DMS53 treated with DMSO at 0.1 percent for 48 hours (cell line): ENCODE measurements around the gene MEX3D.

Experiments used
- DNase-seq: peaks from one replicate; lab custom pipeline; 2025; ENCODE audit not compliant: unreplicated experiment; lab: John Stamatoyannopoulos, UW

The MEX3D gene

DNA sequence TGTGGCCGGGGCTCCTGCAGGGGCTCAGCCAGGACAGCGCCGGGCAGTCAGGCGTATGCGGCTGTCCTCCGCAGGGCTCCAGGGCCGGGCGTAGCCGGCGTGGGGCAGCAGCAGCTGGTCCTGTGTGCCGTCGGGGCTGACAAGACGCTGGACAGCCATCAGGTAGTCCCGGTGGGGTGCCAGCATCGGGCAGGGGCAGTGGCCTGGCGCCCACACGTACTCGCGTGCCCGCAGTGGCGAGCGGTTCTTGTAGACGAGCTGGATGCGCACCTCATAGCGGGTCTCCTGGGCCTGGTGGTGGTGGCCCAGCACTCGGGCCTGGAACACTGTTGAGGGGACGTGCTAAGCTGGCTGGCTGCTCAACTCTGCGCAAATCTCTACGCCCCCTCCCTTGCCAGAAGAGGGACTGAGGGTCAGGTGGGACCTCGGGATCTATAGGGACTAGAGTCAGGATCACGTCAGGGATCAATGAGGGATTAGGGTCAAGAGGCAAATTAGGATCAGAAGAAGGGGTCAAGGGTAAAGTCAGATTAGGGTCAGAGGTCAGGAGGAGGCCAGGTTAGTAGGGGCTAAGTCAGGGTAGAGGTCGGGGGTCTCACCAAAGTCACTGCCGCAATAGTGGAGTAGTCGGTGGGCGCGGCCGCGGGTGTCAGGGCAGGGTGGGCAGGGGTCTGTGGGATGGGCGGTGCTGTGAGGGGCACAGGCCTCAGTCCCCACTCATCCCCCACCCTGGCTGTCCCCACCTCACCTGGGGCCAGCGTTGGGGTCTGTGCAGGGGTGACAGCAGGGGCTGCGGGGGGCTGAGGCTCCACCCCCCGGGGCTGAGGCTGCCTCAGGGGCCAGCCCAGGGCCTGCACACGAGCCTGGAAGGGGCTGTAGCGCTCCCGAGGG lies 61.9 kb downstream of the MEX3D start:
- no peak for DNase-seq

DNA sequence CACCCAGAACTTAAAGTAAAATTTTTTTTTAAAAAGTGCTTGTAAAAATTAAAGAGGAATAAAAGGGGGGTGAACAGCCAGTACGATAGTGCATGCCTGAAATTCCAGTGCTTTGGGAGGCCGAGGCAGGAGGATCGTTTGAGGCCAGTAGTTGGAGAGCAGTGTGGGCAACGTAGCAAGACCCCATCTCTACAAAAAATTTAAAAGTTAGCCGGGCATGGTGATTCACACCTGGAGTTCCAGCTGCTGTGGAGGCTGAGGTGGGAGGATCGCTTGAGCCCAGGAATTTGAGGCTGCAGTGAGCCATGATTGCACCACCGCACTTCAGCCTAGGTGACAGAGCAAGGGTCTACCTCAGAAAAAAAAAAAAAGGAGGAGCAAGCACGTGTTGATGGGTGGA lies 63.1 kb downstream of the MEX3D start:
- no peak for DNase-seq
